ENCODE data around the gene ANGPTL2.
"Not testable (repeated sequence)": the region's sequence is repeated elsewhere in the genome, so short reads cannot be mapped to it uniquely, and the experiment has no call there.

ANGPTL2 gene

GRCh38 chr9:127154390-127155191 is 32.2 kb upstream of the ANGPTL2 start:
- DNase-seq (ENCODE audit: low read depth): no peak

DNA sequence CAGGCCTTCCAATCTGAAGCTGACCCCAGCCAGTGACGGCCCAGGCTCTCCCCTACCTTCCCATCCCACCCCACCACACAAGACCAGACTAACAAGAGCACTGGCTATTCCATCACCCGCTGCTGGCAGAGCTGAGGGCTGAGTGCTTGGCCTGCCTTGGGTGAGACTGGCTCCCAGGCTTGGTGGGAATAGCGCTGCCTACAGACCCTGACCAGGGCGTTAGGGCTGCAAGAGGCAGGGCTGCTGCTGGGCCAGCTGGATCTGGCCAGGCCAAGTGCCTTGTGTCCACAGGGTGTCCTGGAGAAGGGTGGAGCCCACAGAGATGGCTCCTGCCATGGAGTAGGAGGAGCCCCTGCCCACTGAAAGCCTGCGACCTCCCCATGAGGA is 31.6 kb upstream of the ANGPTL2 start:
- DNase-seq (ENCODE audit: low read depth): no peak

DNA sequence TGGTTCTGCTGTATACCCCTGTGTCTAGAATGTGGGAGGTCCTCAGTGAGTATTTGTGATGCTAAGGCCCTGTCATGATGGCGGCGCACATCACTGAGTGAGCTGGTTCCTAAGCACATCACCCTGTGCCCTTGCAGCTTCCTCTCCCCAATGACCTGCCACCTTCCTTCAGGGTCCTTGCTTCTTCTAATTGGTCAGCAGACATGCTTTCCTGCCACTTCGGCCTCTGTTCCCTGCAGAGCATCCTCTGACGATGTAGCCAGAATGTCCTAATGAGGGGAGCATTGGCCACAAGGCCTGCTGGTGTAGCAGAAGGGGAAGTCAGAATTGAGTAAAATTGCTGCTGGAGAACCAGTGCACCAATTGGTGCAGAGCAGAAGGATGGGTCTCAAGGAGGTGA is 31.1 kb upstream of the ANGPTL2 start:
- DNase-seq (ENCODE audit: low read depth): no peak

DNA sequence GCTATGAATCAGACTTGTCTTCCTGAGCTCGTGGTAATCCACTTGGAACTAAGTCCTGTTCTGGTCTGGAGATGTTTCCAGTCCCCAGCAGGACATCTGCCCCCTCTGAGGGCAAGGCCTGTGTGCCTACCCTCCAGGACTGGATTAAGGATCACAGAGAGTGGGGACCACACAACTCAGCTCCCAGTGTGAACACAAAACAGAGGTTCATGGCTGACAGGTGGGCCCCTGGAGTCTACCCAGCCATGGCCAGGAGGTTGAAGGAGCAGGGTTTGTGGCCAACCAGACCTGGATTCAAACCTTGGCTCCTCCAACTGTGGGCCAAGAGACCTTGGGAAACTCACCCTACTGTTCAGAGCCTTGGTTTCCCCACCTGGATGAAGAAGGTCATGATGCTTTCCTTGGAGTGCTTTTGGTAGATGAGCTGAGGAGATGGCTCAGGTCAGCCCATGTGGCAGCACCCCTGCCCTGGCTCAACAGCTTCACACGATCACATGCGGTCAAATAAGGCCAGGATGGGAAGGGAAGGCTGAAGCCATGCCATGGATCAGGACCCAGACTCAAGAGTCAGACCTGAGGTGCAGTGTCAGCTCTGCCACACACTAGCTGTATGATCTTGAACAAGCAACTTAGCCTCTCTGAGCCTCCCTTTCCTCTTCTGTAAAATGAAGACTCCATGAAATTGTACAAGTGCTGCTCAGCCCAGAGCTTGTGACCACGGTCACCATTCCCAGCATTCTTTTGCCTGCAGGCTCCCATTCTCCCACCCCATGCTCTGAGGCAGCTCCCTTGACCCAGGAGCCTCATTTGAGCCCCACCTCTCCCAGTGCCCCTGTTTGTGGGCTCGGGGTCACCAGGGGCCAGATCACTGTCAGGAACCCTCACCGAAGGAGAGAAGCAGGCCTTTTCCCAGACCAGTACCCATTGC is 27.3 kb upstream of the ANGPTL2 start:
- no peak for DNase-seq (ENCODE audit: low read depth)

DNA sequence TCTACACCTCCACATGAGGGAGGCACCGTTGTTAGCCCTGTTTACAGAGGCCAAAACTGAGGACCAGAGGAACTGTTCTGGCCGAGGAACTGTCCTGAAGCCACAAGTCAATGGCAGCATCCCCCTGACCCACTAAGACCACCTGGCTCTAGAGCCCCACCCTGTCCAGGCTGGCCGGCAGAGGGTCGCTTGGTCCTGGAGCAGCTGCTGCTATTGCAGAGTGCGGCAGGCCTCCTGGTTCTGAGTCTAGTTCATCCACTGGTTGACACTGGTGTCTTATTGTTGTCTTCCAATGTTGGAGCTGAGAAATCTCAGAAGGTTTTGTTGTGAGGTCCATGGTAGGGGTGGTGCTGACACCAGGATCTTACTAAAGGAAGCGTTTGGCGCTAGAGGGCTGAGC is 26.6 kb upstream of the ANGPTL2 start:
- DNase-seq (ENCODE audit: low read depth): no peak

- no peak for DNase-seq (ENCODE audit: low read depth)
Observed at GRCh38 chr9:127148014-127148413, 25.6 kb upstream of the ANGPTL2 start.

- DNase-seq (ENCODE audit: low read depth): no peak
Observed at GRCh38 chr9:127147251-127147650, 24.8 kb upstream of the ANGPTL2 start.

DNA sequence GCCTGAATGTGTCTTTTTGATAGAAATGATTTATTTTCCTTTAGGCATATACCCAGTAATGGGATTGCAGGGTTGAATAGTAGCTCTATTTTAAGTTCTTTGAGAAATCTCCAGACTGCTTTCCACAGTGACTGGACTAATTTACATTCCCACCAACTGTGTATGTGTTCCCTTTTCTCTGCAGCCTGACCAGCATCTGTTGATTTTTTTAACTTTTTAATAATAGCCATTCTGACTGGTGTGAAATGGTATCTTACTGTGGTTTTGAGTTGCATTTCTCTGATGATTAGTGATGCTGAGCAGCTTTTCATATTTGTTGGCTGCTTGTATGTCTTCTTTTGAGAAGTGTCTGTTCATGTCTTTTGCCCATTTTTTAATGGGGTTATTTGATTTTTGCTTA is 24.4 kb upstream of the ANGPTL2 start:
- DNase-seq (ENCODE audit: low read depth): not testable (repeated sequence)

GRCh38 chr9:127144670-127145445 is 22.4 kb upstream of the ANGPTL2 start:
- no peak for DNase-seq (ENCODE audit: low read depth)

DNA sequence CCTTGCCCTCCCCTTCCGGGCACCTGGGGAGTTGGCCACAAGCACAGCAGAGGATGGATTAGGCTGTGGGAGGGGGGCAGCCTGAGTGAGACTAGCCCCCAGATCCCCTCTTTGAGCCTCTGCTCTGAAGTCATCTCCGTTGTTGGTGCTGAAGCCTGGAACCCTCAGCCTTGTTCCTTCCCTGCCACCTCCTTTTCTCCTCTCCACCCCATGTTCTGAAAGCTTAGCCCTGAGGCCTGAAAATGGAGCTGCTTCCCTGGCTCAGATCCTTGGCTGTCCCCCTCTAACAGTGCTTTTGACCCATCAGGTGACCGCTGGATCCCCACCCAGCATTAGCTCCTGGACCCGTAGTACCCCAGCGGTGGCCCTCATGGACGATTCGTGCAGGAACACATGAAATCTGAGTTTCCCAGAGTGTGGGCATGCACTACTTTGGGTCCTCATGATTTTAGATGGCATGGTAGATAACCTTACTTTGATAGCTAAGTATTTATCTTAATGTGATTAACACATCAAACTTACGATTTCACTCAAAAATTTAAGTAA is 21.6 kb upstream of the ANGPTL2 start:
- DNase-seq (ENCODE audit: low read depth): no peak

- no peak for DNase-seq (ENCODE audit: low read depth)
Observed at GRCh38 chr9:127142931-127143464, 20.6 kb upstream of the ANGPTL2 start.

DNA sequence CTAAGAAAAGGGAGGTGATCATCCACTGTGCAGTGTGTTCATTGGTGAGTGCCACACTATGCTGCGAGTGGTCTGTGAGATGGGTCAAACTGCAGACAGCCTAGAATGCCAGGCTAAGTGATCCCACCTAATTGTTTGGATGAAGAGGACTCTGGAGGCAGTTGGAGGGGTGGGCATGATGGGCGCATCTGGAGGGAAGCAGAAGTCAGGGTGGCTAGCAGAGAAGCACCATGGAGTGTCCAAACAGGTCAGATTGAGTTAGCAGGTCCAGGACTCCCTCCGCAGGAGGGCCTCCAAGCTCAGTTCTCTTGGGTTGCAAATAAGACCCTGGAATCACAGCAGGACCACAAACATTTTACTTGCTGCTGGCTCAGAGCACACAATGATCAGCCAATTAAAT is 19.9 kb upstream of the ANGPTL2 start:
- DNase-seq (ENCODE audit: low read depth): no peak

- DNase-seq (ENCODE audit: low read depth): no peak
Observed at GRCh38 chr9:127140842-127141675, 18.6 kb upstream of the ANGPTL2 start.

GRCh38 chr9:127140181-127140580 is 17.7 kb upstream of the ANGPTL2 start:
- DNase-seq (ENCODE audit: low read depth): no peak

GRCh38 chr9:127139775-127140174 is 17.3 kb upstream of the ANGPTL2 start:
- DNase-seq (ENCODE audit: low read depth): no peak

- no peak for DNase-seq (ENCODE audit: low read depth)
Observed at GRCh38 chr9:127139071-127139731, 16.8 kb upstream of the ANGPTL2 start.

DNA sequence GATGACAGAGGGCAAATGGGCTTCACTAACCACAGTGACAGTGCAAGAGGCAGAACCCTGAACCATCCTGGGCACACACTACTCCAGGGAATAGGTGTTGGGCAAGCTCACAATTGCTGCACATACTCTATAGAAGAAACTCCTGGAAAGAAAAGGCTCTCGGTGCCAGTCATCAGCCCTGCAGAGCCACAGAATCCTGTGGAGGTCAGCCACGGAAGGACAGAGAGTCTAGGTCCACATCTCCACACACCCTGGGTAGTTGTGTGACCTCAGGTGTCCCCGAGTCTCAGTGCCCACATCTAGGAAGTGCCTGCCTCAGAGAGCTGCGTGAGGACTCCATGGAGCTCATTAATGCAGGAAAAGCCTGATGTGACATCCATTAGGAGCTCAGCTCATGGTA is 16.0 kb upstream of the ANGPTL2 start:
- DNase-seq (ENCODE audit: low read depth): no peak

- no peak for DNase-seq (ENCODE audit: low read depth)
Observed at GRCh38 chr9:127137640-127138360, 15.4 kb upstream of the ANGPTL2 start.

- no peak for DNase-seq (ENCODE audit: low read depth)
Observed at GRCh38 chr9:127136880-127137639, 14.6 kb upstream of the ANGPTL2 start.
